ENCODE measurements around the gene TFF3. TPM values are rescaled to one million over a fixed set of nuclear protein-coding genes. Genes with fewer than 3 reads are reported as not detected.

TFF3 gene
- total RNA-seq, 2 donors from 2014 or later: 2,373 to 4,154 TPM

- Histone ChIP-seq H3K36me3 (no peaks in the 10 kb centered on the region), H3K9ac (ENCODE audit: low read depth in 2 of 2, low read length in 2 of 2) (no peak overlapping the region), H3K27ac (no peak overlapping the region), H3K9me3 (no peaks in the 10 kb centered on the region), H3K4me1 (no peaks in the 10 kb centered on the region), H3K4me3 (no peak overlapping the region), H3K27me3 (no peaks in the 10 kb centered on the region)
- intact Hi-C loops (cut with DNase I): no loop called here
- no peak for DNase-seq
- no peak for TF ChIP-seq CTCF (IDR thresholded peaks at IDR 0.05)
These were observed 23.3 kb downstream of the TFF3 start for GRCh38 chr21:42291751-42292562.

GRCh38 chr21:42291003-42291750, 24.0 kb downstream of the TFF3 start:
- intact Hi-C loops (cut with DNase I): no loop called here
- DNase-seq: no peak

GRCh38 chr21:42290505-42290904, 24.7 kb downstream of the TFF3 start:
- Histone ChIP-seq H3K27ac (no peak overlapping the region), H3K27me3 (no peaks in the 10 kb centered on the region), H3K9ac (ENCODE audit: low read depth in 2 of 2, low read length in 2 of 2) (no peak overlapping the region), H3K4me3 (no peak overlapping the region), H3K9me3 (no peaks in the 10 kb centered on the region), H3K36me3 (no peaks in the 10 kb centered on the region), H3K4me1 (no peaks in the 10 kb centered on the region)
- no peak for TF ChIP-seq CTCF (IDR thresholded peaks at IDR 0.05)
- intact Hi-C loops (cut with DNase I): no loop called here
- no peak for DNase-seq

More at GRCh38 chr21:42291003-42291750, 24.0 kb downstream of the TFF3 start:
- Histone ChIP-seq H3K27me3 (no peaks in the 10 kb centered on the region), H3K36me3 (no peaks in the 10 kb centered on the region), H3K4me1 (no peaks in the 10 kb centered on the region), H3K9ac (ENCODE audit: low read depth in 2 of 2, low read length in 2 of 2) (no peak overlapping the region), H3K9me3 (no peaks in the 10 kb centered on the region), H3K27ac (no peak overlapping the region), H3K4me3 (no peak overlapping the region)
- TF ChIP-seq CTCF (IDR thresholded peaks at IDR 0.05): no peak

GRCh38 chr21:42289926-42290325, 25.3 kb downstream of the TFF3 start:
- H3K27ac ChIP-seq: no peak overlapping the region
- H3K4me3 ChIP-seq: no peak overlapping the region
- H3K36me3 ChIP-seq: no peaks in the 10 kb centered on the region
- peak; percentile 30 for DNase-seq
- H3K4me1 ChIP-seq: no peaks in the 10 kb centered on the region
- no peak for TF ChIP-seq CTCF (IDR thresholded peaks at IDR 0.05)
- no peaks in the 10 kb centered on the region for H3K27me3 ChIP-seq
- H3K9me3 ChIP-seq: no peaks in the 10 kb centered on the region
- no peak overlapping the region for H3K9ac ChIP-seq (ENCODE audit: low read depth in 2 of 2, low read length in 2 of 2)
- intact Hi-C loops (cut with DNase I): no loop called here

GRCh38 chr21:42288962-42289361, 26.2 kb downstream of the TFF3 start:
- no peak overlapping the region for H3K4me3 ChIP-seq
- H3K4me1 ChIP-seq: no peaks in the 10 kb centered on the region
- H3K27me3 ChIP-seq: no peaks in the 10 kb centered on the region
- H3K36me3 ChIP-seq: no peaks in the 10 kb centered on the region
- H3K9me3 ChIP-seq: no peaks in the 10 kb centered on the region
- no peak overlapping the region for H3K27ac ChIP-seq
- TF ChIP-seq CTCF (IDR thresholded peaks at IDR 0.05): no peak
- no peak for DNase-seq
- intact Hi-C loops (cut with DNase I): no loop called here
- no peak overlapping the region for H3K9ac ChIP-seq (ENCODE audit: low read depth in 2 of 2, low read length in 2 of 2)
